Peyer's patch (tissue), 4 donors: ENCODE results near the gene VTCN1. TPM values are rescaled to one million over a fixed set of nuclear protein-coding genes. Genes with fewer than 3 reads are reported as not detected.
"Not testable (repeated sequence)": the region's sequence is repeated elsewhere in the genome, so short reads cannot be mapped to it uniquely, and the experiment has no call there.

Source experiments
- DNase-seq, 3 donors: peaks; one replicate each; pipeline ENCODE4 v3.0.0-alpha.2; 2017 to 2019
- H3K27ac ChIP-seq, 4 donors: fragments of 200-600 bp; sonication (generic); one replicate each; pipeline ENCODE4 v1.5.1; 2016 to 2019
- H3K27me3 ChIP-seq, 2 donors: fragments of 200-600 bp; sonication (generic); one replicate each; pipeline ENCODE4 v1.5.1; 2019
- H3K36me3 ChIP-seq, 3 donors: fragments of 200-600 bp; sonication (generic); one replicate each; pipeline ENCODE4 v1.5.1; 2016 to 2019
- H3K4me1 ChIP-seq, 4 donors: fragments of 200-600 bp; sonication (generic); one replicate each; pipeline ENCODE4 v1.5.1; 2016 to 2019
- H3K4me3 ChIP-seq, 4 donors: fragments of 200-600 bp; sonication (generic); 1 replicate in 3 of 4; 2 replicates in 1 of 4; pipeline ENCODE4 v1.5.1; 2016 to 2019; ENCODE audit warnings: mild to moderate bottlenecking in 1 of 4
- H3K9me3 ChIP-seq, 4 donors: fragments of 200-600 bp; sonication (generic); one replicate each; pipeline ENCODE4 v1.5.1; 2016 to 2019; ENCODE audit warnings: mild to moderate bottlenecking in 1 of 4
- CTCF ChIP-seq, 6 experiments: fragments of 450-650 bp in 4 of 6; fragments of 200-600 bp in 2 of 6; sonication (generic) in 1 of 6; IDR thresholded peaks; one replicate each; pipeline ENCODE4 v1.5.1; 2017 to 2019; ENCODE audit warnings: antibody characterized with exemption in 6 of 6, mild to moderate bottlenecking in 3 of 6, moderate library complexity in 1 of 6
- POLR2A ChIP-seq, 2 donors: fragments of 450-650 bp; IDR thresholded peaks; one replicate each; pipeline ENCODE4 v1.5.1; 2017; ENCODE audit warnings: antibody characterized with exemption in 2 of 2, mild to moderate bottlenecking in 2 of 2, moderate library complexity in 2 of 2
- total RNA-seq, 4 donors: library from RNA; depleted of rRNA; stranded (reverse); fragments of >200 nt; gene quantifications; one replicate each; pipeline ENCODE4 v1.1.0, GENCODE V29; 2016

The VTCN1 gene
- total RNA-seq = not detected

GRCh38 chr1:117210831-117211261 is at the start of gene VTCN1:
VTCN1 (minus strand) TSS chr1:117210927; CDS start chr1:117210855, 72 bp downstream.
- Histone ChIP-seq H3K4me1 (no peaks in the 10 kb centered on the region), H3K36me3 (no peaks in the 10 kb centered on the region), H3K4me3 (no peak within 1 kb of the TSS), H3K9me3 (no peaks in the 10 kb centered on the region), H3K27me3 (no peaks in the 10 kb centered on the region), H3K27ac (no peak within 1 kb of the TSS)
- TF ChIP-seq CTCF (IDR thresholded peaks at IDR 0.05) (no peak), POLR2A (IDR thresholded peaks at IDR 0.05) (no peak)
- peak in 2 of 3 donors; percentile 49 to 52 for DNase-seq

- Histone ChIP-seq H3K27me3 (no peaks in the 10 kb centered on the region), H3K27ac (no peak overlapping the region), H3K9me3 (peaks cover 0 to 5% (median 0%) of the 10 kb centered on the region in 4 donors), H3K4me1 (no peaks in the 10 kb centered on the region), H3K4me3 (no peak overlapping the region), H3K36me3 (no peaks in the 10 kb centered on the region)
- no peak for TF ChIP-seq POLR2A (IDR thresholded peaks at IDR 0.05)
- no peak for TF ChIP-seq CTCF (IDR thresholded peaks at IDR 0.05)
- DNase-seq = no peak
Observed at GRCh38 chr1:117258791-117259190, 48.1 kb upstream of the VTCN1 start.

- H3K27me3 ChIP-seq, H3K9me3 ChIP-seq, H3K4me3 ChIP-seq, H3K27ac ChIP-seq, H3K36me3 ChIP-seq, H3K4me1 ChIP-seq, DNase-seq: not testable (repeated sequence)
Observed at GRCh38 chr1:117258075-117258474, 47.3 kb upstream of the VTCN1 start.

- H3K4me3 ChIP-seq = no peak overlapping the region
- no peak for DNase-seq
- H3K36me3 ChIP-seq = no peaks in the 10 kb centered on the region
- TF ChIP-seq POLR2A (IDR thresholded peaks at IDR 0.05) (no peak), CTCF (IDR thresholded peaks at IDR 0.05) (no peak)
- no peaks in the 10 kb centered on the region for H3K27me3 ChIP-seq
- no peaks in the 10 kb centered on the region for H3K4me1 ChIP-seq
- H3K9me3 ChIP-seq = peaks cover 0 to 5% (median 0%) of the 10 kb centered on the region in 4 donors
- H3K27ac ChIP-seq = no peak overlapping the region
Observed at GRCh38 chr1:117257291-117257690, 46.6 kb upstream of the VTCN1 start.

- no peak for DNase-seq
- TF ChIP-seq CTCF (IDR thresholded peaks at IDR 0.05) = no peak
- no peak for TF ChIP-seq POLR2A (IDR thresholded peaks at IDR 0.05)
- H3K27ac ChIP-seq = no peak overlapping the region
- no peaks in the 10 kb centered on the region for H3K36me3 ChIP-seq
- H3K4me3 ChIP-seq = no peak overlapping the region
- H3K27me3 ChIP-seq = no peaks in the 10 kb centered on the region
- H3K9me3 ChIP-seq = no peaks in the 10 kb centered on the region
- H3K4me1 ChIP-seq = no peaks in the 10 kb centered on the region
Observed at GRCh38 chr1:117250061-117250606, 39.4 kb upstream of the VTCN1 start.

GRCh38 chr1:117244971-117245370 is 34.2 kb upstream of the VTCN1 start:
- no peak for TF ChIP-seq CTCF (IDR thresholded peaks at IDR 0.05)
- no peak for TF ChIP-seq POLR2A (IDR thresholded peaks at IDR 0.05)
- H3K27me3 ChIP-seq = no peaks in the 10 kb centered on the region
- H3K4me1 ChIP-seq = no peaks in the 10 kb centered on the region
- no peaks in the 10 kb centered on the region for H3K36me3 ChIP-seq
- no peaks in the 10 kb centered on the region for H3K9me3 ChIP-seq
- H3K27ac ChIP-seq = no peak overlapping the region
- no peak for DNase-seq
- no peak overlapping the region for H3K4me3 ChIP-seq
